Measurements from ENCODE around the gene MYO1E.

The MYO1E gene

DNA sequence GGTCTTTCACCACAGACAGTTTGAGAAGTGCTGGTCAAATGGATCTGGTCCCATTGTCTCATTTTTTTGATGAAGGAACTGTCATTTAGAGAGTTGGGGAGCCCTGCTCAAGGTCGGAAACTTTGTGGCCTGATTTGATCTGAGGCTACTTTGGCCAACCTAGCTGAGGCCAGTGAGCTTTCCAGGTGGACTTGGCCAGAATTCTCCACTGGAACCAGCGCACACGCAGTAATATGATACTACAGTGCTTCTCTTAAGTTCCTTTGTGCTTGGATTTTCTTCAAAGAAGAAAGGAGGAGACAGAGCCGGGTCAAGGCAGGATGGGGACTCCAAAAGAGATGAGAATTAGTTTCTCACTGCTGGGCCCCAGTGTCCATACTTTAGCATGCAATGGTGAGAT, 217.2 kb downstream of the MYO1E start:
- Histone ChIP-seq H4K20me1 (ENCODE audit: low read depth, low read length) (no peaks in the 10 kb centered on the region), H2AFZ (ENCODE audit: low read depth, low read length, severe bottlenecking) (no peak overlapping the region), H3K9me2 (replicated peaks; ENCODE audit: insufficient read depth, low read length) (no peaks in the 10 kb centered on the region), H3K36me3 (ENCODE audit: low read length) (peaks cover 54% of the 10 kb centered on the region), H3K79me2 (ENCODE audit: insufficient read depth, low read length) (no peaks in the 10 kb centered on the region; the same call in 1 of the 2 replicates), H3K4me3 (ENCODE audit: insufficient read depth, low read length, poor library complexity, severe bottlenecking) (no peak overlapping the region), H3K27me3 (ENCODE audit: low read length) (no peaks in the 10 kb centered on the region), H3K27ac (ENCODE audit: low read depth, low read length) (no peak overlapping the region), H3K9ac (ENCODE audit: low read length) (no peak overlapping the region), H3K4me2 (ENCODE audit: low read depth, low read length, poor library complexity, severe bottlenecking) (no peak overlapping the region), H3F3A (ENCODE audit: insufficient read depth) (peaks cover 13% of the 10 kb centered on the region; the same call in 1 of the 2 replicates), H3K9me3 (ENCODE audit: insufficient read depth, low read length) (no peaks in the 10 kb centered on the region)
- no peak for TF ChIP-seq EZH2phosphoT487 (conservative IDR thresholded peaks at IDR 0.05; ENCODE audit: low read length)
- TF ChIP-seq CTCF (IDR thresholded peaks at IDR 0.05; ENCODE audit: insufficient read depth, low read length, poor library complexity, severe bottlenecking): no peak

GRCh38 chr15:59154243-59154642, 218.4 kb downstream of the MYO1E start:
- TF ChIP-seq CTCF (IDR thresholded peaks at IDR 0.05; ENCODE audit: insufficient read depth, low read length, poor library complexity, severe bottlenecking) (no peak), EZH2phosphoT487 (conservative IDR thresholded peaks at IDR 0.05; ENCODE audit: low read length) (no peak)
- no peaks in the 10 kb centered on the region for H3K9me3 ChIP-seq (ENCODE audit: insufficient read depth, low read length)
- H3F3A ChIP-seq (ENCODE audit: insufficient read depth): peaks cover 15% of the 10 kb centered on the region
- no peaks in the 10 kb centered on the region for H3K9me2 ChIP-seq (replicated peaks; ENCODE audit: insufficient read depth, low read length)
- no peak overlapping the region for H3K27ac ChIP-seq (ENCODE audit: low read depth, low read length)
- H3K27me3 ChIP-seq (ENCODE audit: low read length): no peaks in the 10 kb centered on the region
- H2AFZ ChIP-seq (ENCODE audit: low read depth, low read length, severe bottlenecking): no peak overlapping the region
- no peak overlapping the region for H3K9ac ChIP-seq (ENCODE audit: low read length)
- H3K4me3 ChIP-seq (ENCODE audit: insufficient read depth, low read length, poor library complexity, severe bottlenecking): no peak overlapping the region
- H4K20me1 ChIP-seq (ENCODE audit: low read depth, low read length): no peaks in the 10 kb centered on the region
- no peak overlapping the region for H3K4me2 ChIP-seq (ENCODE audit: low read depth, low read length, poor library complexity, severe bottlenecking)
- no peaks in the 10 kb centered on the region; the same call in 1 of the 2 replicates for H3K79me2 ChIP-seq (ENCODE audit: insufficient read depth, low read length)
- H3K36me3 ChIP-seq (ENCODE audit: low read length): peaks cover 61% of the 10 kb centered on the region

- Histone ChIP-seq H4K20me1 (ENCODE audit: low read depth, low read length) (no peaks in the 10 kb centered on the region), H3K4me3 (ENCODE audit: insufficient read depth, low read length, poor library complexity, severe bottlenecking) (no peak overlapping the region), H3K9me2 (replicated peaks; ENCODE audit: insufficient read depth, low read length) (no peaks in the 10 kb centered on the region), H2AFZ (ENCODE audit: low read depth, low read length, severe bottlenecking) (no peak overlapping the region), H3K4me2 (ENCODE audit: low read depth, low read length, poor library complexity, severe bottlenecking) (no peak overlapping the region), H3K27me3 (ENCODE audit: low read length) (no peaks in the 10 kb centered on the region), H3F3A (ENCODE audit: insufficient read depth) (peaks cover 21% of the 10 kb centered on the region), H3K27ac (ENCODE audit: low read depth, low read length) (no peak overlapping the region), H3K36me3 (ENCODE audit: low read length) (peaks cover 58% of the 10 kb centered on the region), H3K9ac (ENCODE audit: low read length) (no peak overlapping the region), H3K79me2 (ENCODE audit: insufficient read depth, low read length) (no peaks in the 10 kb centered on the region; the same call in 1 of the 2 replicates), H3K9me3 (ENCODE audit: insufficient read depth, low read length) (no peaks in the 10 kb centered on the region)
- TF ChIP-seq CTCF (IDR thresholded peaks at IDR 0.05; ENCODE audit: insufficient read depth, low read length, poor library complexity, severe bottlenecking): no peak
- no peak for TF ChIP-seq EZH2phosphoT487 (conservative IDR thresholded peaks at IDR 0.05; ENCODE audit: low read length)
Measured at GRCh38 chr15:59153466-59153865, 219.2 kb downstream of the MYO1E start.
